Panc1 (cell line): Measurements from ENCODE around the gene CPNE7. TPM values are rescaled to one million over a fixed set of nuclear protein-coding genes. Genes with fewer than 3 reads are reported as not detected.

Source experiments
- ATAC-seq: fragments of 200-7000 bp; cut with Tn5 transposase; 2 replicates; pipeline ENCODE4 v1.9.1; 2020; ENCODE audit warnings: mild to moderate bottlenecking, moderate library complexity
- BruUV-seq: library from RNA; stranded (reverse); fragments of 400-500 nt; replicated peaks from 2 replicates; lab custom pipeline; 2021; lab: Mats Ljungman, UMichigan
- CTCF ChIA-PET: fragments of 300-600 bp; sonication (Branson Sonifier 250); formaldehyde crosslinking; loops from one replicate; lab custom pipeline; 2022; ENCODE audit warnings: antibody characterized with exemption; lab: Charles Lee
- POLR2A ChIA-PET: fragments of 300-600 bp; sonication (Branson Sonifier 250); formaldehyde crosslinking; loops from one replicate; lab custom pipeline; 2022; ENCODE audit warnings: antibody characterized with exemption; lab: Charles Lee
- DNase-seq: peaks from one replicate; pipeline ENCODE4 v3.0.0-alpha.2; 2010; ENCODE audit warnings: low read depth, low spot score
- H3K27ac ChIP-seq: 2 replicates; pipeline ENCODE4 v1.5.1; 2011; ENCODE audit warnings: mild to moderate bottlenecking, low read length, inconsistent platforms
- H3K27me3 ChIP-seq: fragments of 200-500 bp; sonication (Bioruptor generic); 2 replicates; pipeline ENCODE4 v1.6.0; 2014; ENCODE audit warnings: low read length, inconsistent platforms; ENCODE audit not compliant: control insufficient read depth, insufficient read depth
- H3K36me3 ChIP-seq: fragments of 200-500 bp; sonication (Bioruptor generic); 2 replicates; pipeline ENCODE4 v1.5.1; 2014; ENCODE audit warnings: inconsistent platforms, mild to moderate bottlenecking, low read length, moderate library complexity; ENCODE audit not compliant: control insufficient read depth, insufficient read depth
- H3K4me1 ChIP-seq: 2 replicates; pipeline ENCODE4 v1.5.1; 2011; ENCODE audit warnings: inconsistent platforms, mild to moderate bottlenecking, low read length, moderate library complexity; ENCODE audit not compliant: control insufficient read depth, insufficient read depth
- H3K4me3 ChIP-seq, 2 experiments: 2 replicates each; pipeline ENCODE4 v1.5.1; 2011 to 2012; ENCODE audit warnings: low read depth in 2 of 2, low read length in 2 of 2, mild to moderate bottlenecking in 2 of 2, inconsistent platforms in 1 of 2, moderate library complexity in 1 of 2
- H3K9me3 ChIP-seq: fragments of 200-500 bp; sonication (Bioruptor generic); 2 replicates; pipeline ENCODE4 v1.5.1; 2014; ENCODE audit warnings: low read depth, mild to moderate bottlenecking, inconsistent platforms, low read length, moderate library complexity; ENCODE audit not compliant: control insufficient read depth, insufficient read depth
- CTCF ChIP-seq: fragments of 450-650 bp; IDR thresholded peaks from 2 replicates; pipeline ENCODE4 v1.5.1; 2017; ENCODE audit warnings: mild to moderate bottlenecking
- POLR2AphosphoS5 ChIP-seq: IDR thresholded peaks from 2 replicates; pipeline ENCODE4 v1.6.1; 2012; ENCODE audit warnings: mild to moderate bottlenecking, low read depth, low read length, moderate library complexity
- REST ChIP-seq, 2 experiments: IDR thresholded peaks; 2 replicates each; pipeline ENCODE4 v1.6.1; 2011 to 2012; ENCODE audit warnings: low read depth in 2 of 2, control low read depth in 1 of 2, low read length in 1 of 2, mild to moderate bottlenecking in 1 of 2, moderate library complexity in 1 of 2; ENCODE audit not compliant: insufficient read depth in 1 of 2
- SIN3A ChIP-seq: IDR thresholded peaks from 2 replicates; pipeline ENCODE4 v1.6.1; 2012; ENCODE audit warnings: low read depth, mild to moderate bottlenecking, low read length, moderate library complexity, borderline replicate concordance; ENCODE audit not compliant: insufficient read depth
- TCF7L2 ChIP-seq: IDR thresholded peaks from 2 replicates; pipeline ENCODE4 v1.6.1; 2011; ENCODE audit warnings: mild to moderate bottlenecking, low read depth, low read length, inconsistent platforms
- in situ Hi-C: cut with HindIII; loops from 2 replicates; pipeline ENCODE4 v1.10.0; 2016; ENCODE audit warnings: low sequenced_read_pairs, low pct_unique_long_range_greater_than_20kb
- intact Hi-C: fragments of 100-400 bp; cut with micrococcal nuclease; formaldehyde crosslinking; loops from one replicate; pipeline ENCODE4 v1.10.0; 2022; ENCODE audit not compliant: unreplicated experiment
- total RNA-seq: library from RNA; stranded (reverse); gene quantifications from one replicate; pipeline ENCODE4 v1.2.1, GENCODE V29; 2021; ENCODE audit not compliant: unreplicated experiment

CPNE7 gene
- total RNA-seq, 1 experiment from 2014 or later = 32.7 TPM

- intact Hi-C loops (no loop called here), in situ Hi-C loops (no loop called here)
- Histone ChIP-seq H3K9me3 (no peaks in the 10 kb centered on the region), H3K36me3 (no peaks in the 10 kb centered on the region), H3K4me1 (peaks cover 6% of the 10 kb centered on the region; the same call in 1 of the 2 replicates), H3K4me3 (no peak overlapping the region), H3K27ac (no peak overlapping the region), H3K27me3 (no peaks in the 10 kb centered on the region)
- ChIA-PET POLR2A (no interaction called here), CTCF (no interaction called here)
- DNase-seq (no peak), ATAC-seq (no peak)
- TF ChIP-seq CTCF = no peak
- no peak for TF ChIP-seq REST (IDR thresholded peaks at IDR 0.05; ENCODE audit: insufficient read depth in 1 of 2, low read depth in 2 of 2, low read length in 1 of 2)
- no peak for TF ChIP-seq SIN3A
- TF ChIP-seq POLR2AphosphoS5 = no peak
- TF ChIP-seq TCF7L2 = no peak
- no TSS peak for BruUV-seq
Measured at GRCh38 chr16:89617036-89617435, 41.5 kb downstream of the CPNE7 start.

GRCh38 chr16:89618109-89618998, 42.8 kb downstream of the CPNE7 start:
- H3K27me3 ChIP-seq = no peaks in the 10 kb centered on the region
- H3K36me3 ChIP-seq = no peaks in the 10 kb centered on the region
- H3K4me1 ChIP-seq = peaks cover 6% of the 10 kb centered on the region; the same call in 1 of the 2 replicates
- H3K9me3 ChIP-seq = no peaks in the 10 kb centered on the region
- POLR2A ChIA-PET = no interaction called here
- no peak for TF ChIP-seq SIN3A
- TF ChIP-seq TCF7L2 = no peak
- TF ChIP-seq REST (IDR thresholded peaks at IDR 0.05; ENCODE audit: insufficient read depth in 1 of 2, low read depth in 2 of 2, low read length in 1 of 2) = no peak
- no peak for TF ChIP-seq POLR2AphosphoS5
- TF ChIP-seq CTCF = no peak
- CTCF ChIA-PET = no interaction called here
- H3K27ac ChIP-seq = no peak overlapping the region
- BruUV-seq = no TSS peak
- intact Hi-C loops = no loop called here
- ATAC-seq = peak; percentile 43; the same call in 1 of the 2 replicates
- in situ Hi-C loops = no loop called here
- DNase-seq = no peak
- no peak overlapping the region for H3K4me3 ChIP-seq
